Measurements from ENCODE around the gene PLEKHG3.
A peak's percentile ranks its signal among the peaks of the same experiment; 100 is the strongest.

Gene PLEKHG3

GRCh38 chr14:64748995-64749714 lies 44.9 kb downstream of the PLEKHG3 start:
- no peak for ATAC-seq

- no peak for ATAC-seq
These were observed 48.7 kb downstream of the PLEKHG3 start for GRCh38 chr14:64752909-64753308.

GRCh38 chr14:64753374-64753773 lies 49.1 kb downstream of the PLEKHG3 start:
- ATAC-seq: no peak

- ATAC-seq: no peak
These were observed 49.8 kb downstream of the PLEKHG3 start for GRCh38 chr14:64753999-64754398.

GRCh38 chr14:64754685-64755084 lies 50.5 kb downstream of the PLEKHG3 start:
- ATAC-seq: no peak

- ATAC-seq: peak; percentile 88 to 94
These were observed 51.6 kb downstream of the PLEKHG3 start for GRCh38 chr14:64755781-64756221.

GRCh38 chr14:64756712-64757111 lies 52.5 kb downstream of the PLEKHG3 start:
- no peak for ATAC-seq

- ATAC-seq: no peak
These were observed 53.4 kb downstream of the PLEKHG3 start for GRCh38 chr14:64757601-64758000.

GRCh38 chr14:64758025-64758521 lies 53.8 kb downstream of the PLEKHG3 start:
- ATAC-seq: no peak

- no peak for ATAC-seq
These were observed 54.7 kb downstream of the PLEKHG3 start for GRCh38 chr14:64758691-64759554.

GRCh38 chr14:64759555-64759938 lies 55.3 kb downstream of the PLEKHG3 start:
- no peak for ATAC-seq

GRCh38 chr14:64760146-64760755 lies 56.0 kb downstream of the PLEKHG3 start:
- ATAC-seq: no peak

GRCh38 chr14:64760916-64761315 lies 56.7 kb downstream of the PLEKHG3 start:
- no peak for ATAC-seq

- ATAC-seq: no peak
These were observed 57.3 kb downstream of the PLEKHG3 start for GRCh38 chr14:64761441-64762043.

- ATAC-seq: no peak
These were observed 58.1 kb downstream of the PLEKHG3 start for GRCh38 chr14:64762044-64763034.

GRCh38 chr14:64763085-64763782 lies 59.0 kb downstream of the PLEKHG3 start:
- no peak for ATAC-seq

- ATAC-seq: no peak
These were observed 59.8 kb downstream of the PLEKHG3 start for GRCh38 chr14:64763801-64764621.

GRCh38 chr14:64764641-64765520 lies 60.7 kb downstream of the PLEKHG3 start:
- ATAC-seq: peak; percentile 57 to 65

- no peak for ATAC-seq
These were observed 61.6 kb downstream of the PLEKHG3 start for GRCh38 chr14:64765740-64766302.
